Smooth muscle cell (in vitro differentiated cells): ENCODE results near the gene DOCK2. TPM values are rescaled to one million over a fixed set of nuclear protein-coding genes. Genes with fewer than 3 reads are reported as not detected.

Experiments used
- DNase-seq: peaks from one replicate; lab custom pipeline; 2025; ENCODE audit not compliant: unreplicated experiment; lab: John Stamatoyannopoulos, UW
- H2AFZ ChIP-seq: fragments of 200-600 bp; sonication (generic); 2 replicates; pipeline ENCODE4 v1.6.0; 2016; ENCODE audit warnings: antibody characterized with exemption, low read depth, mild to moderate bottlenecking
- H3F3A ChIP-seq: fragments of 200-600 bp; sonication (generic); 2 replicates; pipeline ENCODE4 v1.6.0; 2017; ENCODE audit warnings: antibody characterized with exemption, low read depth
- H3K27ac ChIP-seq: fragments of 200-600 bp; sonication (generic); 2 replicates; pipeline ENCODE4 v1.5.1; 2016; ENCODE audit warnings: low read depth, mild to moderate bottlenecking
- H3K27me3 ChIP-seq: fragments of 200-600 bp; sonication (generic); 2 replicates; pipeline ENCODE4 v1.6.1; 2016; ENCODE audit warnings: low read depth, mild to moderate bottlenecking
- H3K36me3 ChIP-seq: fragments of 200-600 bp; sonication (generic); 2 replicates; pipeline ENCODE4 v1.5.1; 2016; ENCODE audit warnings: low read depth
- H3K4me1 ChIP-seq: fragments of 200-600 bp; sonication (generic); 2 replicates; pipeline ENCODE4 v1.5.1; 2016; ENCODE audit warnings: low read depth
- H3K4me2 ChIP-seq: fragments of 200-600 bp; sonication (generic); 2 replicates; pipeline ENCODE4 v1.6.0; 2016; ENCODE audit warnings: mild to moderate bottlenecking
- H3K4me3 ChIP-seq: fragments of 200-600 bp; sonication (generic); 2 replicates; pipeline ENCODE4 v1.5.1; 2016; ENCODE audit warnings: mild to moderate bottlenecking
- H3K79me2 ChIP-seq: fragments of 200-600 bp; sonication (generic); 2 replicates; pipeline ENCODE4 v1.6.0; 2016; ENCODE audit warnings: low read depth, mild to moderate bottlenecking
- H3K9ac ChIP-seq: fragments of 200-600 bp; sonication (generic); 2 replicates; pipeline ENCODE4 v1.6.0; 2016; ENCODE audit warnings: low read depth
- H3K9me3 ChIP-seq: fragments of 200-600 bp; sonication (generic); replicated peaks from 2 replicates; pipeline ENCODE4 v1.5.1; 2016; ENCODE audit warnings: low read depth
- H4K20me1 ChIP-seq: fragments of 200-600 bp; sonication (generic); 2 replicates; pipeline ENCODE4 v1.6.0; 2016; ENCODE audit warnings: low read depth
- CTCF ChIP-seq: fragments of 200-600 bp; sonication (generic); IDR thresholded peaks from 2 replicates; pipeline ENCODE4 v1.5.1; 2017; ENCODE audit warnings: borderline replicate concordance, mild to moderate bottlenecking, antibody characterized with exemption; ENCODE audit not compliant: insufficient read depth, poor library complexity, severe bottlenecking
- WGBS: methylation state at CpG from one replicate; pipeline ENCODE4 v1.1.7; 2016; ENCODE audit warnings: low lambda C conversion rate; 5-methylcytosine and 5-hydroxymethylcytosine counted together
- polyA plus RNA-seq: library from polyadenylated mRNA; unstranded; fragments of >200 nt; fragmentation: Nextera tagmentation; extraction: Ambion mirVana; gene quantifications from 2 replicates; pipeline ENCODE4 v1.2.1, GENCODE V29; 2016
- total RNA-seq: library from RNA; depleted of rRNA; stranded (reverse); fragments of >200 nt; gene quantifications from 2 replicates; pipeline ENCODE4 v1.2.3, GENCODE V29; 2014

The DOCK2 gene
- total and polyA plus RNA-seq, 2 experiments from 2014 or later: 0.73 to 3.0 TPM

DNA sequence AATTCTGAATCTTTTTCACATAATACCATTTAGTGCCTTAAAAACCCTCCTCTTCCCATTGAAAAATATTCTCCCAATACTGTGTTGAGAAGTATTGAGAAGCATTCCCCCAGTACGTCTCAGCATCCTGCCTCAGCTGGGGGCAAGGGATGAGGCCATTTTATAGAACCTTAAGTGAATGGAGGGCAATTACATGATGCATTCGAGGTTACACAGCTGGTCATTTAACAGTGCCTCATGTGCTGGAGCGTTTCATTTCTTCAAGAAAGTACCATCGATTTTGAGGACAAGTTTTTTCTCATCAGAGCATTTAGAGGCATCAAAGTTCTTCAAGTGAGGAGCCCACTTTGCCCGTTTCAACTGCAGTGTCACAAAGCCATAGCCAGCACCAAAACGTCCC lies 135.6 kb downstream of the DOCK2 start:
- Histone ChIP-seq H3K4me2 (no peak overlapping the region), H3K79me2 (no peaks in the 10 kb centered on the region), H3K4me3 (no peak overlapping the region), H3K9ac (no peak overlapping the region), H4K20me1 (no peaks in the 10 kb centered on the region), H2AFZ (no peak overlapping the region), H3K27ac (no peak overlapping the region), H3K36me3 (no peaks in the 10 kb centered on the region), H3K9me3 (no peaks in the 10 kb centered on the region), H3K27me3 (peaks cover 9% of the 10 kb centered on the region), H3F3A (no peaks in the 10 kb centered on the region), H3K4me1 (peaks cover 6% of the 10 kb centered on the region)
- no peak for TF ChIP-seq CTCF
- DNase-seq: no peak
- 68% methylated on average over 6 of the region's 6 CpGs for WGBS

DNA sequence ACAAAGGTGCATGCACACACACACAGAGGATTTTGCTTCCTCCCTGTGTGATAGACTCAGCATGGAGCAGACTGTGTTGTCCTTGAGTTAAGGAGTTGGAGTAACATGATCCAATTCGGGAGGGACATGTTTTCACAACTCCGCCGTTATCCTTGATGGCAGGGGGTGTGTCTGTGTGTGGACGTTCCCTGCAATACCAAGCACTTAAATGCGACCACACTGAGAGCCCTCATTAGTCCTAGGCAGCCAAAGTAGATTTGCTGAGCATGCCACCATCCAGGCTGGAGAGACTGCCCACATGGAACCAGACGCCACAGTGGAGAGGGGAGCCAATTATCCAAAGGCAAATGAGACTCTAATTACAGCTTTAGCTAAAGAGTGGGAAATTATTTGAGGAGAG lies 140.1 kb downstream of the DOCK2 start:
- H3F3A ChIP-seq: no peaks in the 10 kb centered on the region
- TF ChIP-seq CTCF: no peak
- H3K4me3 ChIP-seq: no peak overlapping the region
- no peaks in the 10 kb centered on the region for H3K79me2 ChIP-seq
- H3K36me3 ChIP-seq: no peaks in the 10 kb centered on the region
- H2AFZ ChIP-seq: no peak overlapping the region
- H3K9ac ChIP-seq: no peak overlapping the region
- no peaks in the 10 kb centered on the region for H3K27me3 ChIP-seq
- no peak overlapping the region for H3K4me2 ChIP-seq
- peaks cover 6% of the 10 kb centered on the region for H3K4me1 ChIP-seq
- 50% methylated on average over 6 of the region's 6 CpGs for WGBS
- H3K9me3 ChIP-seq: no peaks in the 10 kb centered on the region
- H4K20me1 ChIP-seq: no peaks in the 10 kb centered on the region
- H3K27ac ChIP-seq: no peak overlapping the region
- DNase-seq: no peak

- no peak for DNase-seq
- Histone ChIP-seq H3K36me3 (no peaks in the 10 kb centered on the region), H3K4me1 (peaks cover 6% of the 10 kb centered on the region), H3K4me3 (no peak overlapping the region), H3K9me3 (no peaks in the 10 kb centered on the region), H4K20me1 (no peaks in the 10 kb centered on the region), H3K9ac (no peak overlapping the region), H3K27ac (no peak overlapping the region), H3K27me3 (no peaks in the 10 kb centered on the region), H3K79me2 (no peaks in the 10 kb centered on the region), H2AFZ (no peak overlapping the region), H3F3A (no peaks in the 10 kb centered on the region), H3K4me2 (no peak overlapping the region)
- TF ChIP-seq CTCF: no peak
- 85% methylated on average over 7 of the region's 7 CpGs for WGBS
Observed at GRCh38 chr5:169778622-169779596, 141.8 kb downstream of the DOCK2 start.
